ENCODE measurements around the gene GNPDA2.

The GNPDA2 gene

DNA sequence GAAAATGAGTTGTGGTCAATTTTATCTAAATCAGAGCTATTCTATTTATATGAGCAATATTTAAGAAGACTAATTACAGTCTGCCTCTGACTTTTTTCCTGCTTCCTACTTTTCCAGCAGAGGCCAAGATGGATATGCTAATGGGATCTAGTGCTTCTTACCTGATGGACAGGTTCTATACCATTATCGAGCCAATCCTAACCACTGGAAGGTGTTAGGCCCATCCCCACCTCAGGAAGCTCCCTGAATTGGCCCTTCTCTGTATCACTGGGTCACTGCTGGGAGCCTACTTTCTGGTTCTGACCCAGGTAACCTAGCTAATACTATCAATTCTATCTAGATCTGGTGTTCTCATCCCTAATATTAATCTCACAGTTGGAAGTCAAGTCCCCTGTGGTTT is 74.4 kb downstream of the GNPDA2 start:
- H3K9ac ChIP-seq (ENCODE audit: low read depth, low read length) = no peak overlapping the region
- H3K4me3 ChIP-seq (ENCODE audit: low read length) = no peak overlapping the region
- H3K36me3 ChIP-seq (ENCODE audit: insufficient read depth, low read length) = no peaks in the 10 kb centered on the region
- H3K4me2 ChIP-seq (ENCODE audit: low read length) = no peak overlapping the region
- H3K9me3 ChIP-seq (replicated peaks; ENCODE audit: low read length) = no peaks in the 10 kb centered on the region
- no peaks in the 10 kb centered on the region for H3K27me3 ChIP-seq (ENCODE audit: control insufficient read depth, insufficient read depth, low read length)
- H3K4me1 ChIP-seq (ENCODE audit: control insufficient read depth, insufficient read depth, low read length) = no peaks in the 10 kb centered on the region
